Skeletal muscle cell (primary cell): ENCODE results near the gene CYP4A11.
"Not testable (repeated sequence)": the region's sequence is repeated elsewhere in the genome, so short reads cannot be mapped to it uniquely, and the experiment has no call there.

Source experiments
- DNase-seq: peaks from one replicate; pipeline ENCODE4 v3.0.0-alpha.2; 2010; ENCODE audit warnings: low read depth
- H3K4me3 ChIP-seq: 2 replicates; pipeline ENCODE4 v1.5.1; 2011; ENCODE audit warnings: low read depth, mild to moderate bottlenecking, control low read depth, low read length, moderate library complexity

The CYP4A11 gene

DNA sequence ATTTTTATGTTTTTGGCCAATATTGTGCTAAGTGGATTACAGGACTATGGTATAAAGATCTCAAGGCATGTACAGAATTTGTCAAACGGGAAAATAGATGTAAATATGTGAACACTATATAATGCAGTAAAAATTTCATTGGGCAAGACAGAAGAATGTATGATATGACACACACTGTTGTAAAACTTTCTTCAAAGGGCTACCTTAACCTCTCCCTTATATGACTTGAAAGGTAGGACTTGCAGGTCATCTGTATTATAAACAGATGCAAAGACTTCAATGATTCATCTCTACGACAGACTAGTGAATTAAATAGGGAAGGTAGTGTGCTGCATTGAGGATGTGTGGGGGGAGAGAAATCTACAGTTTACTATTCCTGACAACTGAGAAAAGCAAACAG, 9.3 kb downstream of the CYP4A11 start:
- not testable (repeated sequence) for H3K4me3 ChIP-seq

DNA sequence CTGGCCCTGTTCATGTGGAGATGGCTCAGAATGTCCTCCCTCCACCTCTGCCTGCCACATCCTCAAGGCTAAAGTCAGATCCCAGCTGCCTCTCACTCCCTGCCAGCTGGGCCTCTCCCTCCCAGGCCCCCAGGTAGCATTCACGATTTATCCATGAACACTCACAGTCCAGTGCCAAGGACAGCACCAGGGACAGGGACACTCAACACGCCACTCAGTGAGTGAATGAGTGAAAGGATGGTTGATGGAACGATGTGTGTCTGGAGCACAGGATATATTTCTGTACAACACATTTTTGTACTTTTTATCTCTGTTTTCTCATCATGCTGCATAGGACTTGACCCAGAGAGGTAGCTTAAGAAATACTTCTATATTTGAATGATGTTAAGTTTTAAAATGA, 10.1 kb downstream of the CYP4A11 start:
- DNase-seq, result no peak
- H3K4me3 ChIP-seq, result no peak overlapping the region

More for the DNA sequence above, 9.3 kb downstream of the CYP4A11 start:
- DNase-seq, result not testable (repeated sequence)

DNA sequence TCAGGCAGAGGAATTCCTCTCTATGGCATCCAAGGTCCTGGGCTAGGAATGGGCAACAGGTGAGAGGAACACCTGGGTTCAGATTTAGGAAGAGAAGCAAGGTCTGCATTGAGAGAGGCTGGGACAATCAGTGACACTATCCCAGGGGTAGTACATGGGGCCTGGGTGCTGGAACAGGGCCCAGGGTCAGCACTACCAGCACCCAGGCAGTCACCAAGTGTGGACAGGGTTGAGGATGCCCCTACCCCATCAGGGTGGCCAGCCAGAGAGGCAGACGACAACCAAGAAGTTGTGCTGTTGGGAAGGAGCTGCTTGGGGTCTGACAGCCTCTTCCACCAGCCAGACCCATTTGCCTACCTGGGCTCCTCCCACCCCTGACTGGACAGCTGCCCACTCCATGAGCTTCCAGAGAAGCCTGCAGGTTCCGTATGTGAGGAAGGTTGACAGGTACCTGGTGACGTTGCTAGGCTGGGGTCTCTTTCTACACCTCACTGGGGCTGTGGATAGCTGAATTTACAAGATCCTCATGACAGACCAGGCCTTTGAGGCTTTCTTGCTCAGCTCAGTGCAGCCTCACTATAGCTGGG, 13.9 kb downstream of the CYP4A11 start:
- H3K4me3 ChIP-seq, result no peak overlapping the region
- DNase-seq, result no peak

DNA sequence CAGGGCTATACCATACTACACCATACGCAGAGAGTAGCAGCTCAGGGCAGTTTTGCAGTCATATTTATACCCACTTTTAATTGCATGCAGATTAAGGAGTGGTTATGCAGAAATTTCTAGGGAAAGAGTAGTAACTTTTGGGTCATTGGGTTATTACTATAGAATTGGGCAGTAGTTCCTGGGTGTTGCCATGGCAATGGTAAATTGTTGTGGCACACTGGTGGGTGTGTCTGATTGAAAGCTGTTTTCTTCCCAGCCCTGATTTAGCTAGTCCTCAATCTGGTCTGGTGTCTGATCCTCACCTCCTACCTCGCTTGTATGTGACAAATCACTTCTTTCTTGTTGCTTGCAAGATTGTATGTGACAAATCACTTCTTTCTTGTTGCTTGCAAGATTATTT, 30.5 kb downstream of the CYP4A11 start:
- H3K4me3 ChIP-seq, result no peak overlapping the region
- no peak for DNase-seq

DNA sequence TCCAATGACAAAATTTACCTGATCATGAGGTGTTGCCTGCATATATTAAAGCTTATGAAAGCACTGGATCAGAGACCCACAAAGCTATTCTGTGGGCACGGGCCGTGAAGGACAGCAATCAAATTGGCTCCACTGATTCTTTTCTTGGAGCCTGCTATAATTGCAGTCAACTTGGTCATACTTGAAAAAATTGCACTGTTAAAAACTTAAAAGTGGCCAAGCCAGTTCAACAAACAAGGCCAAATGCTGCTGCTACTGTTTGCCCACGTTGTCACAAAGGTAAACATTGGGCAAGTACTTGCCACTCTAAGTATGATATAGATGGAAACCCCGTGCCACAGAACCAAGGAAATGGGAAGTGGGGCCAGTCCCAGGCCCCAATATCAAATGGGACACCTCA, 37.8 kb downstream of the CYP4A11 start:
- no peak overlapping the region for H3K4me3 ChIP-seq
- no peak for DNase-seq

DNA sequence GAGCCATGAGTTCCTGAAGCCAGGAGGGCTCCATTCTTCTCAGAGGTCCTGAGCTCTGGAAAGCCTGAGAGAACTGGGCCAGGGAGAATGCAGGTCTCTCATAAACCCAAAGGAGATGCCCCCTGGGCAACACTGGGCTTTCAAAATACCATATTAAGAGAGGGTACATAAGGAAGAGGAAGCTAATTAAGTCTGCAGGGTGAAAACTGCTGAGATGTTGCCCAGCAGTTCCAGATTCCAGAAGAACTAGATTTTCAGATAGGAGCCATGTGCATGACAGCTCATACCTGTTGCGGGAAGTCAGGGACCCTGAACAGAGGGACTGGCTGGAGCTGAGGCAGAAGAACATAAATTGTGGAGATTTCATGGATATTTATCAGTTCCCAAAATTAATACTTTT, 40.9 kb downstream of the CYP4A11 start:
- H3K4me3 ChIP-seq, result no peak overlapping the region
- no peak for DNase-seq

DNA sequence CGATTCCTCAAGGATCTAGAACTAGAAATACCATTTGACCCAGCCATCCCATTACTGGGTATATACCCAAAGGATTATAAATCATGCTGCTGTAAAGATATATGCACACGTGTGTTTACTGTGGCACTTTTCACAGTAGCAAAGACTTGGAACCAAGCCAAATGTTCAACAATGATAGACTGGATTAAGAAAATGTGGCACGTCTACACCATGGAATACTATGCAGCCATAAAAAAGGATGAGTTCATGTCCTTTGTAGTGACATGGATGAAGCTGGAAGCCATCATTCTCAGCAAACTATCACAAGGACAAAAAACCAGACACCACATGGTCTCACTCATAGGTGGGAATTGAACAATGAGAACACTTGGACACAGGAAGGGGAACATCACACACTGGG, 59.6 kb downstream of the CYP4A11 start:
- not testable (repeated sequence) for DNase-seq, H3K4me3 ChIP-seq
